HG02759 (cell line): ENCODE data around the gene KNDC1.
"Not testable (repeated sequence)": the region's sequence is repeated elsewhere in the genome, so short reads cannot be mapped to it uniquely, and the experiment has no call there.

Experiments used
- ATAC-seq: cut with Tn5 transposase; IDR thresholded peaks from one replicate; pipeline ENCODE4 v1.9.1; 2021; ENCODE audit warnings: mild to moderate bottlenecking, moderate library complexity; ENCODE audit not compliant: unreplicated experiment

KNDC1 gene

DNA sequence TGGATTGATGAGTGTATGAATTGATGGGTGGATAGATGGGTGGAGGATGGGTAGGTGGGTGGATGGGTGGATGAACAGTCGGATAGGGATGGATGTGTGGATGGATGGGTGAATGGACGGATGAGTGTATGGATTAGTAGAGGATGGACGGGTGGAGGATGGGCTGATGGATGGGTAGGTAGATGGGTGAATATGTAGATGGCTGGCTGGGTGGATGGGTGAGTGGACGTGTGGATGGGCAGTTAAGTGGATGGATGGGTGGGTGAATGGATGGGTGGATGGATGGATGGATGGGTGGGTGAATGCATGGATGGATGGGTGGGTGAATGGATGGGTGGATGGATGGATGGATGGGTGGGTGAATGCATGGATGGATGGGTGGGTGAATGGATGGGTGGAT is 15.6 kb downstream of the KNDC1 start:
- ATAC-seq = not testable (repeated sequence)

DNA sequence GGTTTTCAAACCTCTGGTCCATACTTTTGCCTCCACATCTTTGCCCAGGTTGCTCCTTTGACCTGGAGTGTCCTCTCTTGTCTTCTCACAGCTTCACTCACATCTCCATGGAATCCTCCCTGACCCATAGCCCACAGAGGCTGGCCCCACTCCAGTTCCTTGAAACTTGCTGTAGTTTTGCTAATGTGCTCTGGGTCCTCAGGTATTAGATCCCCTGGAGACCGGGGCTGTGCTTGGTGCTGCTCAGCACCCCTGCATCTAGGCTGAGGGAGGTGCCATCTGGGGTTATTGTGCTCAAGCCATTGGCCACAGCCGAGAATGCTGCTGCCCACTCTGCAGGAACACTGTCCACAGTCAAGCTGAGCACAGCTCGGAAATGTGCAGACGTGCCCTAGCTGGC is 16.5 kb downstream of the KNDC1 start:
- no peak for ATAC-seq

DNA sequence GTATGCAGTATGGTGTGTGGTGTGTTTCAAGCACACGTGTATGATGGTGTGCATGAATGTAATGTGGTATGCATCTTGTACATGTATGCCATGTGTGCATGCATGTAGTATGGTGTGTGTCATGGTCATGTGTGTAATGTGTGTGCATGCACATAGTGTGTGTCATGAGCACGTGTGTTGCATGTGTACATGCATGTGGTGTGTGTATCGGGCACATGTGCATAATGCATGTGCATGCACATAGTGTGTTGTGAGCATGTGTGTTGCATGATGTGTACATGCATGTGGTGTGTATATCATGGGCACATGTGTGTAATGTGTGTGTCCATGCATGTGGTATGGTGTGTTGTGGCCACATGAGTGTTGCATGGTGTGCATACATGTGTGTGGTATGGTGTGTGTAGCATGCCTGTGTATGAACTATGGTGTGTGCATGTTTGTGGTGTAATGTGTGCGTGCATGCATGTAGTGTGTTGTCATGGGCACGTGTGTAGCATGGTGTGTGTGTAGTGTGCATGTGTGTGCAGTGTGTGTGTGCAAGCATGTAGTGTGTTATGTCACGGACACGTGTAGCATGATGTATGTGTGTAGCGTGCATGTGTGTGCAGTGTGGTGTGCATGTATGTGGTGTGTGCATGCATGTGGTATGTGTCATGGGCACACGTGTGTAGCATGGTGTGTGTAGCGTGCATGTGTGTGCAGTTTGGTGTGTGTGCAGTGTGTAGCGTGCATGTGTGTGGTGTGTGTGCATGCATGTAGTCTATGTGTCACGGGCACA is 17.6 kb downstream of the KNDC1 start:
- no peak for ATAC-seq

GRCh38 chr10:133178357-133179127 is 18.5 kb downstream of the KNDC1 start:
- ATAC-seq = no peak

DNA sequence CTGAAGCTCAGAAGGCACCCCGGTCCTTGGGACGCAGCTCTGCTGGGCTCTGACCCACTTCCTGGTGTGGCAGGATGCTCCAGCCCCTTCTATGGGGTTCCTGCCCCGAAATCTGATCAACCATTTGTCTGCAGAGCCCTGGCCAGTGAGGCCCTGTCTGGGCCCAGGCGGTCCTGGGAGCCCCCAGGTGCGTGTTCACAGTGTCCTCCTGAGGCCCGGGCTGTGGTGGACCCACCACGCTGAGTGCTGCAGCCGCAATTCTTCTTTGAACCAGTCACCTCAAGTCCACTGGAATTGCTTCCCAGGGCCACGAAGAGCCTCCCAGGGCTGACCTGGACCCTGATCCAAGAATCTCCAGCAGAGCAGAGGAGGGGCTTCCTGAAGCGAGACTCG is 19.1 kb downstream of the KNDC1 start:
- no peak for ATAC-seq

GRCh38 chr10:133179651-133180050 is 19.6 kb downstream of the KNDC1 start:
- no peak for ATAC-seq

- no peak for ATAC-seq
Observed at GRCh38 chr10:133180192-133180964, 20.4 kb downstream of the KNDC1 start.

GRCh38 chr10:133180965-133181639 is 21.1 kb downstream of the KNDC1 start:
- no peak for ATAC-seq

DNA sequence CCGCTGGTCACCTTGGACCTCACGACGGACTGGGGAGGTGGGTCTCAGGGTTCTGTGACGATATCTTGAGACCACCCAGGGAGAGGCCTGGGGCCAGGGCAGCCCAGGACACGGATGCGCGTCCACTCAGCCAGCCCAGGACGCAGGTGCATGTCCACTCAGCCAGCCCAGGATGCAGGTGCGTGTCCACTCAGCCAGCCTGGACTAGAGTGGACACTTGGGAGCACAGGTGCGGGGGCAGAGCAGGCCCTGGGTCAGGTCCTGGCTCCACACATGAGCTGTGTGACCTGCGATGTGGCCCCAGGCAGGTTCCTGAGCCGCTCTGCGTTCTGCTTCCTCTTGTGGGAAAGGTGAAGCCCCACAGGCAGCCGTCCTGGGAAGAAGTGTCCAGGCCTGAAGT is 22.2 kb downstream of the KNDC1 start:
- ATAC-seq = no peak

DNA sequence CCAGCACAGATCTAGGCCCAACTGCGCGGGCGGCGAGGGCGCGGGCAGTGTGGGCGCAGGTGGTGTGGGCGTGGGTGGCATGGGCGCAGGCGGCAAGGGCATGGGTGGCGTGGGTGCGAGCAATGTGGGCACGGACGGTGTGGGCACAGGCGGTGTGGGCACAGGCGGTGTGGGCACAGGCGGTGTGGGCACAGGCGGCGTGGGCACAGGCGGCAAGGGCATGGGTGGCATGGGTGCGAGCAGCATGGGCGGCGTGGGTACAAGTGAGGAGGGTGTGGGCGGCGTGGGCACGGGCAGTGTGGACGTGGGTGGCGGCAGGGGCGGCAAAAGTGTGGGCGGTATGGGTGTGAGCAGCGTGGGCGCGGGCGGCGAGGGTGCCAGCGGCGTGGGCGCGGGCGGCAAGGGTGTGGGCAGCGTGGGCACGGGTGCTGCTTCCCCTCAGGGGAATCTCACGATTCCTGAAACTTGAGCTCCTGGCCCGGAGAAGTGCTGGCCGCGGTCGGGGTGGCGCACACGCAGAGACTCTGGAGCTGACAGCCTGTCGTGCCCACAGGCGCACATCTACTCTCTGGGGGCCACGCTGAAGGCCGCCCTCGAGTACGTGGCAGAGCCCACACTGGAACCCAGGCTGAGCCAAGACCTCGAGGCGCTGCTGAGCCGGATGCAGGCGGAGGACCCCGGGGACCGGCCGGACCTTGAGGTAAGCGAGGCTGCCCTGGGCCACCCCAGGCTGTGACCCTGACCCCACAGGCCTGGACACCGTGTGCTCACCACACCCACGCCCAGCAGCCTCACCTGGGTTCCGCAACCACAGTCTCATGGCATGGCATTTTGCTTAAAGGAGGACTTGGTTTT is 23.0 kb downstream of the KNDC1 start:
- ATAC-seq = no peak

DNA sequence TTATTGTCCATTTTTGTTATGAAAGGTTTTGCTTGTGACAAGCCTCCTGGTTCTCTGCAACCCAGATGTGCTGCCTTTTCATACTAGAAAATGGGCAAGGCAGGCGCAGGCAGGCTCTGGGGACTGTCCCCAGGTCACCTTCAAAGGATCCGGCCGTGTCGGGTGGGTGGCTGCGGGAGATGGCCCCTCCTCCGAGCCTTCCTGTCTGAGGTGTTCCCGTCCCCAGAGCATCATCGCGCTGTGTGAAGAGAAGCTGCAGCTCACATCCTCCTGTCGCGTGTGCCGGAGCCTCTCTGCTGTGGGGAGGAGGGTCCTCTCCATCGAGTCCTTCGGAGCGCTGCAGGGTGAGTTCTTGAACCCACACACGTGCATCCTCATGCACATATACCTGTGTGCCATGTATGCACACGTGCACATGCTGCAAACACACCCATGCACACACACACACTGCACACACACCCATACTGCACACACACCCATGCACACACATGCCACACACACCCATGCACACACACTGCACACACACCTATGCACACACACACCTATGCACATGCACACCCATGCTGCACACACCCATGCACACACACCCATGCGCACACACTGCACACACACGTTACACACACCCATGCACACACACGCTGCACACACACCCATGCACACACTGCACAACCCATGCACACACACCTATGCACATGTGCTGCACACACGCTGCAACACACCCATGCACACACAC is 23.8 kb downstream of the KNDC1 start:
- no peak for ATAC-seq

- ATAC-seq = no peak
Observed at GRCh38 chr10:133184591-133185244, 24.7 kb downstream of the KNDC1 start.

DNA sequence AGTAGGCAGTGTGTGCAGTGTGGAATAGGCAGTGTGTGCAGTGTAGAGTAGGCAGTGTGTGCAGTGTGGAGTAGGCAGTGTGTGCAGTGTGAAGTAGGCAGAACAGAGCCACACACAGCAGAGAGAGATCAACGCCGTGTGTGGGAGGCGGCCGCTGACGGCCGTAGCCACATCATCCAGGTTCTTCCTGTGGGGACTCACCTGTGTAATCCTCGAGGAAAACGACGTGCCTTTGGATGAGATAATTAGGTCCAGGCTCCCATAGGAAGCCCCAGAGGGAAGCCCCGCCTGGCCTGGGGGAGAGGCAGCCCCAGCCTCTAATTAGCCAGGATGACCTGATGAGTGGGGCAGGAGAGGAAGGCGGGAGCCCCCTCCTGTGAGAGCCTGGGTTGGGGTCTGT is 25.4 kb downstream of the KNDC1 start:
- ATAC-seq = no peak

- ATAC-seq = no peak
Observed at GRCh38 chr10:133185916-133186315, 25.9 kb downstream of the KNDC1 start.

GRCh38 chr10:133186416-133187090 is 26.5 kb downstream of the KNDC1 start:
- ATAC-seq = no peak

DNA sequence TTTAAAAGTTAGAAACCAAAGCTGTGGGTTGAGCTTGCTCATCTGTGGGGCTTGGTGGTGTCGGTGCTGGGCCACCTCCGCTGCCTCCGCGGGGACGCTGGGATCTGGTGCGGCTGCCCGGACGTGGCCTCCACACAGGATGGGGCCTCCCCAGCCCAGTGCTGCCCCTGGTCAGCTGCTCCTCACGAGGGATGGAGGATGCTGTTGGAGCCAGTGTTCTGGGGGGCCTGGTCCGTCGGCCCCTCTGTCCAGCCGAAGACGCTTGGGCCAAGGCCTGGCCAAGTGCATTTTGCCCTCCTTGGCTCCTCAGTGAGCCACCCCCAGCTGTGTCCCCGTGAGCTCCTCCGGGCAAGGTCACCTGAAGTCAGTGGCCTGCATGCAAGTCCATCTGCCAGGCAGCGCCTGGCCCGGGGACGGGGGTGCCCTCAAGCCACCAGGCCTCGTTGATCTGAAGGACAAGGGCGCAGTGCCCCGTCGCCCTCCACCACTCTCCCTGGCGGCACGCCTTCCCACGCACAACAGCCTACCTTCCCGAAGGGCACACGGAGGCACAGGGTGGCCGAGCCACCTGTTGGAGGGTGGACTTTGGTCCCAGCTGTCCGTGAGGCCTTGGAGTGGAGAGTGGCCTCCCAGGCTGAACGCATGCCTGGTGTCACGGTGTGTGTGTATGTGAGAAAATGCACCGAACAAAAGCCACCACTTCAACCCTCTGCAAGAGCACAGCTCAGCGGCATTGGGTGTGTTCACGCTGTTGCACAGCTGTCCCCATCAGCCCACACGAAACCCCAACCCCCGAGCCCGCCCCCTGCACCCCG is 27.3 kb downstream of the KNDC1 start:
- ATAC-seq = no peak

GRCh38 chr10:133187906-133188681 is 28.1 kb downstream of the KNDC1 start:
- ATAC-seq = no peak
